ENCODE measurements around the gene ZNF740.

ZNF740 gene

GRCh38 chr12:53221203-53222080 lies 40.9 kb downstream of the ZNF740 start:
- H3K4me1 Mint-ChIP-seq: peaks cover 58% of the 10 kb centered on the region
- peak overlapping the region; percentile 93 for H3K27ac Mint-ChIP-seq
- no peaks in the 10 kb centered on the region for H3K9me3 Mint-ChIP-seq
- H3K36me3 Mint-ChIP-seq: peaks cover 12% of the 10 kb centered on the region
- peak; percentile 46 for ATAC-seq
- no peaks in the 10 kb centered on the region for H3K27me3 Mint-ChIP-seq
- peak overlapping the region; percentile 94 for H3K4me3 Mint-ChIP-seq

- Mint-ChIP-seq H3K27ac (peak overlapping the region; percentile 93), H3K27me3 (no peaks in the 10 kb centered on the region), H3K9me3 (no peaks in the 10 kb centered on the region), H3K4me3 (peak overlapping the region; percentile 94), H3K4me1 (peaks cover 50% of the 10 kb centered on the region), H3K36me3 (peaks cover 18% of the 10 kb centered on the region)
- no peak for ATAC-seq
Observed at GRCh38 chr12:53222170-53222721, 41.7 kb downstream of the ZNF740 start.

GRCh38 chr12:53222806-53223261 lies 42.3 kb downstream of the ZNF740 start:
- no peak for ATAC-seq
- peak overlapping the region; percentile 5 for H3K4me3 Mint-ChIP-seq
- H3K27me3 Mint-ChIP-seq: no peaks in the 10 kb centered on the region
- no peaks in the 10 kb centered on the region for H3K9me3 Mint-ChIP-seq
- H3K4me1 Mint-ChIP-seq: peaks cover 44% of the 10 kb centered on the region
- H3K27ac Mint-ChIP-seq: no peak overlapping the region
- peaks cover 19% of the 10 kb centered on the region for H3K36me3 Mint-ChIP-seq

GRCh38 chr12:53223389-53224060 lies 43.0 kb downstream of the ZNF740 start:
- Mint-ChIP-seq H3K4me1 (peaks cover 37% of the 10 kb centered on the region), H3K36me3 (peaks cover 19% of the 10 kb centered on the region), H3K27me3 (no peaks in the 10 kb centered on the region), H3K9me3 (no peaks in the 10 kb centered on the region), H3K4me3 (no peak overlapping the region), H3K27ac (no peak overlapping the region)
- no peak for ATAC-seq

- no peak for ATAC-seq
- Mint-ChIP-seq H3K4me1 (peaks cover 32% of the 10 kb centered on the region), H3K27me3 (no peaks in the 10 kb centered on the region), H3K9me3 (no peaks in the 10 kb centered on the region), H3K27ac (peak overlapping the region; percentile 38), H3K4me3 (no peak overlapping the region), H3K36me3 (peaks cover 21% of the 10 kb centered on the region)
Observed at GRCh38 chr12:53224061-53224896, 43.8 kb downstream of the ZNF740 start.

- no peak for ATAC-seq
- no peak overlapping the region for H3K4me3 Mint-ChIP-seq
- H3K27me3 Mint-ChIP-seq: no peaks in the 10 kb centered on the region
- H3K4me1 Mint-ChIP-seq: peaks cover 35% of the 10 kb centered on the region
- peaks cover 27% of the 10 kb centered on the region for H3K36me3 Mint-ChIP-seq
- H3K9me3 Mint-ChIP-seq: no peaks in the 10 kb centered on the region
- H3K27ac Mint-ChIP-seq: peak overlapping the region; percentile 38
Observed at GRCh38 chr12:53224897-53225634, 44.5 kb downstream of the ZNF740 start.

- H3K4me3 Mint-ChIP-seq: no peak overlapping the region
- no peak for ATAC-seq
- no peaks in the 10 kb centered on the region for H3K9me3 Mint-ChIP-seq
- H3K36me3 Mint-ChIP-seq: peaks cover 27% of the 10 kb centered on the region
- no peaks in the 10 kb centered on the region for H3K27me3 Mint-ChIP-seq
- H3K27ac Mint-ChIP-seq: peak overlapping the region; percentile 38
- peaks cover 39% of the 10 kb centered on the region for H3K4me1 Mint-ChIP-seq
Observed at GRCh38 chr12:53225635-53226424, 45.3 kb downstream of the ZNF740 start.

GRCh38 chr12:53226815-53227214 lies 46.3 kb downstream of the ZNF740 start:
- H3K4me1 Mint-ChIP-seq: peaks cover 33% of the 10 kb centered on the region
- H3K4me3 Mint-ChIP-seq: no peak overlapping the region
- H3K27me3 Mint-ChIP-seq: no peaks in the 10 kb centered on the region

GRCh38 chr12:53227341-53227740 lies 46.8 kb downstream of the ZNF740 start:
- Mint-ChIP-seq H3K9me3 (no peaks in the 10 kb centered on the region), H3K36me3 (peaks cover 27% of the 10 kb centered on the region), H3K27me3 (no peaks in the 10 kb centered on the region), H3K4me1 (peaks cover 28% of the 10 kb centered on the region), H3K4me3 (no peak overlapping the region), H3K27ac (no peak overlapping the region)
- ATAC-seq: no peak

More at GRCh38 chr12:53226815-53227214, 46.3 kb downstream of the ZNF740 start:
- H3K36me3 Mint-ChIP-seq: peaks cover 27% of the 10 kb centered on the region
- no peak overlapping the region for H3K27ac Mint-ChIP-seq
- no peaks in the 10 kb centered on the region for H3K9me3 Mint-ChIP-seq
- ATAC-seq: no peak

- no peak overlapping the region for H3K27ac Mint-ChIP-seq
Observed at GRCh38 chr12:53227836-53228235, 47.3 kb downstream of the ZNF740 start.

GRCh38 chr12:53229454-53229853 lies 48.9 kb downstream of the ZNF740 start:
- Mint-ChIP-seq H3K36me3 (peaks cover 27% of the 10 kb centered on the region), H3K4me1 (peaks cover 39% of the 10 kb centered on the region), H3K27me3 (no peaks in the 10 kb centered on the region), H3K4me3 (no peak overlapping the region), H3K9me3 (no peaks in the 10 kb centered on the region), H3K27ac (peak overlapping the region; percentile 8)
- no peak for ATAC-seq

More at GRCh38 chr12:53227836-53228235, 47.3 kb downstream of the ZNF740 start:
- H3K27me3 Mint-ChIP-seq: no peaks in the 10 kb centered on the region
- ATAC-seq: no peak
- H3K4me3 Mint-ChIP-seq: no peak overlapping the region
- H3K36me3 Mint-ChIP-seq: peaks cover 27% of the 10 kb centered on the region
- H3K9me3 Mint-ChIP-seq: no peaks in the 10 kb centered on the region
- peaks cover 32% of the 10 kb centered on the region for H3K4me1 Mint-ChIP-seq

GRCh38 chr12:53230108-53230845 lies 49.8 kb downstream of the ZNF740 start:
- Mint-ChIP-seq H3K27me3 (no peaks in the 10 kb centered on the region), H3K36me3 (peaks cover 19% of the 10 kb centered on the region), H3K4me1 (peaks cover 32% of the 10 kb centered on the region), H3K27ac (peak overlapping the region; percentile 8), H3K9me3 (no peaks in the 10 kb centered on the region), H3K4me3 (peak overlapping the region; percentile 13)
- no peak for ATAC-seq

- peaks cover 41% of the 10 kb centered on the region for H3K4me1 Mint-ChIP-seq
- peak overlapping the region; percentile 61 for H3K4me3 Mint-ChIP-seq
- no peaks in the 10 kb centered on the region for H3K9me3 Mint-ChIP-seq
- ATAC-seq: no peak
- peak overlapping the region; percentile 74 for H3K27ac Mint-ChIP-seq
- H3K27me3 Mint-ChIP-seq: no peaks in the 10 kb centered on the region
- H3K36me3 Mint-ChIP-seq: peaks cover 14% of the 10 kb centered on the region
Observed at GRCh38 chr12:53231671-53231920, 51.1 kb downstream of the ZNF740 start.
